HG03103 (cell line): ENCODE results near the gene ENO3.
"Not testable (repeated sequence)": the region's sequence is repeated elsewhere in the genome, so short reads cannot be mapped to it uniquely, and the experiment has no call there.

Source experiments
- ATAC-seq: cut with Tn5 transposase; IDR thresholded peaks from one replicate; pipeline ENCODE4 v1.9.1; 2021; ENCODE audit warnings: low read depth; ENCODE audit not compliant: unreplicated experiment

ENO3 gene

GRCh38 chr17:4950746-4951204 is at the start of gene ENO3:
ENO3 (plus strand) TSS chr17:4951119; CDS start chr17:4951830, 711 bp downstream.
- no peak for ATAC-seq

- ATAC-seq, result no peak
Measured at GRCh38 chr17:4901648-4902344, 49.1 kb upstream of the ENO3 start.

GRCh38 chr17:4902540-4902939 is 48.4 kb upstream of the ENO3 start:
- no peak for ATAC-seq

GRCh38 chr17:4903051-4903818 is 47.7 kb upstream of the ENO3 start, which contains the start of gene CHRNE:
CHRNE (minus strand) TSS chr17:4903098; CDS start chr17:4903063, 35 bp downstream.
- no peak for ATAC-seq

GRCh38 chr17:4906642-4907041 is 44.3 kb upstream of the ENO3 start:
- not testable (repeated sequence) for ATAC-seq

GRCh38 chr17:4908301-4908700 is 42.6 kb upstream of the ENO3 start:
- ATAC-seq, result no peak

GRCh38 chr17:4908711-4909496 is 42.0 kb upstream of the ENO3 start:
- ATAC-seq, result no peak

- no peak for ATAC-seq
Measured at GRCh38 chr17:4913994-4914393, 36.9 kb upstream of the ENO3 start.

- ATAC-seq, result not testable (repeated sequence)
Measured at GRCh38 chr17:4914551-4914950, 36.4 kb upstream of the ENO3 start.

- ATAC-seq, result no peak
Measured at GRCh38 chr17:4919511-4920047, 31.3 kb upstream of the ENO3 start.

- ATAC-seq, result no peak
Measured at GRCh38 chr17:4920351-4921048, 30.4 kb upstream of the ENO3 start.

GRCh38 chr17:4921320-4921719 is 29.6 kb upstream of the ENO3 start:
- ATAC-seq, result no peak

- ATAC-seq, result not testable (repeated sequence)
Measured at GRCh38 chr17:4926577-4927335, 24.2 kb upstream of the ENO3 start.

GRCh38 chr17:4928881-4929280 is 22.0 kb upstream of the ENO3 start:
- no peak for ATAC-seq

GRCh38 chr17:4931963-4932362 is 19.0 kb upstream of the ENO3 start, which contains the start of gene GP1BA:
GP1BA (plus strand) TSS chr17:4932277; CDS start chr17:4932605, 328 bp downstream.
- no peak for ATAC-seq

GRCh38 chr17:4932756-4933155 is 18.2 kb upstream of the ENO3 start:
- no peak for ATAC-seq

- no peak for ATAC-seq
Measured at GRCh38 chr17:4933646-4934045, 17.3 kb upstream of the ENO3 start.

- ATAC-seq, result no peak
Measured at GRCh38 chr17:4934173-4934979, 16.5 kb upstream of the ENO3 start.
